ENCODE measurements around the gene ANO5. TPM values are rescaled to one million over a fixed set of nuclear protein-coding genes. Genes with fewer than 3 reads are reported as not detected.

ANO5 gene
- not detected in 2 replicates for total RNA-seq

GRCh38 chr11:22192642-22193347 lies at the start of gene ANO5:
TSS of gene ANO5 (plus strand) at chr11:22193085. CDS start at chr11:22193493, 408 bp downstream.

Other genes starting within 250 kb of the ANO5 start
- gene SLC17A6, start 145.3 kb downstream of the ANO5 start, total RNA-seq = not detected in 2 replicates